ENCODE measurements around the gene ERFL. TPM values are rescaled to one million over a fixed set of nuclear protein-coding genes. Genes with fewer than 3 reads are reported as not detected.

ERFL gene
- total and polyA plus RNA-seq, 12 donors = 0.10 TPM; not detected in 11

- intact Hi-C loops (cut with DNase I) = no loop called here
- Histone ChIP-seq H3K36me3 (replicated peaks in 1 of 2) (no peaks in the 10 kb centered on the region), H3K4me3 (no peak overlapping the region), H3K27me3 (peaks cover 58% of the 10 kb centered on the region), H3K27ac (no peak overlapping the region), H3K4me1 (replicated peaks in 1 of 2) (no peaks in the 10 kb centered on the region), H3K9me3 (replicated peaks in 1 of 3) (no peaks in the 10 kb centered on the region)
- 8 to 18% (median 12%) methylated on average over 19 to 22 of the region's 22 CpGs for WGBS, 4 donors
- DNase-seq = no peak
- TF ChIP-seq, protein P1, sequence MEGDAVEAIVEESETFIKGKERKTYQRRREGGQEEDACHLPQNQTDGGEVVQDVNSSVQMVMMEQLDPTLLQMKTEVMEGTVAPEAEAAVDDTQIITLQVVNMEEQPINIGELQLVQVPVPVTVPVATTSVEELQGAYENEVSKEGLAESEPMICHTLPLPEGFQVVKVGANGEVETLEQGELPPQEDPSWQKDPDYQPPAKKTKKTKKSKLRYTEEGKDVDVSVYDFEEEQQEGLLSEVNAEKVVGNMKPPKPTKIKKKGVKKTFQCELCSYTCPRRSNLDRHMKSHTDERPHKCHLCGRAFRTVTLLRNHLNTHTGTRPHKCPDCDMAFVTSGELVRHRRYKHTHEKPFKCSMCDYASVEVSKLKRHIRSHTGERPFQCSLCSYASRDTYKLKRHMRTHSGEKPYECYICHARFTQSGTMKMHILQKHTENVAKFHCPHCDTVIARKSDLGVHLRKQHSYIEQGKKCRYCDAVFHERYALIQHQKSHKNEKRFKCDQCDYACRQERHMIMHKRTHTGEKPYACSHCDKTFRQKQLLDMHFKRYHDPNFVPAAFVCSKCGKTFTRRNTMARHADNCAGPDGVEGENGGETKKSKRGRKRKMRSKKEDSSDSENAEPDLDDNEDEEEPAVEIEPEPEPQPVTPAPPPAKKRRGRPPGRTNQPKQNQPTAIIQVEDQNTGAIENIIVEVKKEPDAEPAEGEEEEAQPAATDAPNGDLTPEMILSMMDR (IDR thresholded peaks at IDR 0.05) = no peak
- no peak for TF ChIP-seq POLR2A (IDR thresholded peaks at IDR 0.05)
These were observed 6.4 kb downstream of the ERFL start for GRCh38 chr19:41921577-41922576.

GRCh38 chr19:41920882-41921576, 7.2 kb downstream of the ERFL start:
- H3K27me3 ChIP-seq = peaks cover 56% of the 10 kb centered on the region
- no peak overlapping the region for H3K27ac ChIP-seq
- no peaks in the 10 kb centered on the region for H3K9me3 ChIP-seq (replicated peaks in 1 of 3)
- no peaks in the 10 kb centered on the region for H3K36me3 ChIP-seq (replicated peaks in 1 of 2)
- no peaks in the 10 kb centered on the region for H3K4me1 ChIP-seq (replicated peaks in 1 of 2)
- no peak overlapping the region for H3K4me3 ChIP-seq
- intact Hi-C loops (cut with DNase I) = no loop called here
- 7 to 13% (median 9%) methylated on average over 20 to 26 of the region's 26 CpGs for WGBS, 4 donors
- no peak for DNase-seq
- TF ChIP-seq, protein P1 (IDR thresholded peaks at IDR 0.05) = no peak
- TF ChIP-seq POLR2A (IDR thresholded peaks at IDR 0.05) = no peak

GRCh38 chr19:41919948-41920712, 8.1 kb downstream of the ERFL start:
- no peak for TF ChIP-seq POLR2A (IDR thresholded peaks at IDR 0.05)
- TF ChIP-seq, protein P1 (IDR thresholded peaks at IDR 0.05) = no peak
- Histone ChIP-seq H3K36me3 (replicated peaks in 1 of 2) (no peaks in the 10 kb centered on the region), H3K4me3 (no peak overlapping the region), H3K27me3 (peaks cover 56% of the 10 kb centered on the region), H3K9me3 (replicated peaks in 1 of 3) (no peaks in the 10 kb centered on the region), H3K27ac (no peak overlapping the region), H3K4me1 (replicated peaks in 1 of 2) (no peaks in the 10 kb centered on the region)
- intact Hi-C loops (cut with DNase I) = no loop called here
- no peak for DNase-seq
- 79 to 89% (median 82%) methylated on average over 22 to 33 of the region's 33 CpGs for WGBS, 4 donors

Measured in adrenal gland (tissue), 12 donors.